NT2/D1 (cell line): ENCODE results near the gene SMLR1.

Source experiments
- YY1 ChIP-seq: IDR thresholded peaks from 2 replicates; pipeline ENCODE4 v1.6.1; 2011; ENCODE audit not compliant: insufficient read length, insufficient read depth
- ZNF274 ChIP-seq: IDR thresholded peaks from 2 replicates; pipeline ENCODE4 v1.6.1; 2011; ENCODE audit warnings: mild to moderate bottlenecking, low read depth, low read length

DNA sequence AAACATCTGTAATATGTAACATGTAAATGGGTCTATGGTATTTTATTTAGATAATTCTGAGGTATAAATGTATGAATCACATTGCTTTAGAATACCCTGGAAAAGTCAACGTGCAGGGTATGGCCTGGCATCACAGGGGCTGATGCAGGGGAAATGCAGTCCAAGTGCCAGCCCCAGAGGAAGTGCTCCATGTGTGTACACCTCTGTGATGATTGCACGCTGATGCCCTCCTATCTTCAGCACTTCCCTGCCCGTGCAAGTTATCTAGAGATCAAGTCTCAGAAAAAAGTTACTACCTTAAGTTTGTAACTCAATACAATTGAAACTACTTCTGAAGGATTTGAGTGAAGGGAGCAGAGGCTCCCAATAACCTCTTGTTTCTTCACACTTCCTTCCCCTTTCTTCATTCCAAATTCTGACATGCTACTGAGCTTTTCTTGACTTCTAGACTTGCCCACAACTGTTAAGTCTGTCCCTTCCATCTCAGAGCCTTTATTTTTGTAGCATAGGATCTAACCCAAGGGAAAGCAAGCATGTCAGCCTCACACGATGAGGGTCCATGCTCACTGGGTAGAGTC, 2.2 kb downstream of the SMLR1 start:
- no peak for TF ChIP-seq ZNF274
- TF ChIP-seq YY1 = no peak
